Panc1 (cell line): Measurements from ENCODE around the gene EPHA3.

Source experiments
- CTCF ChIP-seq: fragments of 450-650 bp; IDR thresholded peaks from 2 replicates; pipeline ENCODE4 v1.5.1; 2017; ENCODE audit warnings: mild to moderate bottlenecking
- POLR2AphosphoS5 ChIP-seq: IDR thresholded peaks from 2 replicates; pipeline ENCODE4 v1.6.1; 2012; ENCODE audit warnings: mild to moderate bottlenecking, low read depth, low read length, moderate library complexity
- REST ChIP-seq, 2 experiments: IDR thresholded peaks; 2 replicates each; pipeline ENCODE4 v1.6.1; 2011 to 2012; ENCODE audit warnings: low read depth in 2 of 2, control low read depth in 1 of 2, low read length in 1 of 2, mild to moderate bottlenecking in 1 of 2, moderate library complexity in 1 of 2; ENCODE audit not compliant: insufficient read depth in 1 of 2
- SIN3A ChIP-seq: IDR thresholded peaks from 2 replicates; pipeline ENCODE4 v1.6.1; 2012; ENCODE audit warnings: low read depth, mild to moderate bottlenecking, low read length, moderate library complexity, borderline replicate concordance; ENCODE audit not compliant: insufficient read depth

GRCh38 chr3:89447243-89447642, 339.8 kb downstream of the EPHA3 start:
- TF ChIP-seq CTCF (no peak), POLR2AphosphoS5 (no peak), SIN3A (no peak), REST (IDR thresholded peaks at IDR 0.05; ENCODE audit: insufficient read depth in 1 of 2, low read depth in 2 of 2, low read length in 1 of 2) (no peak)
